ENCODE measurements around the gene ZNF460.

- TF ChIP-seq CTCF (IDR thresholded peaks at IDR 0.05) (no peak), POLR2A (IDR thresholded peaks at IDR 0.05) (no peak)
Measured at GRCh38 chr19:57288373-57288772, 8.1 kb downstream of the ZNF460 start.
